BE2C (cell line): ENCODE results near the gene PSMG4. TPM values are rescaled to one million over a fixed set of nuclear protein-coding genes. Genes with fewer than 3 reads are reported as not detected.
A peak's percentile ranks its signal among the peaks of the same experiment; 100 is the strongest.

Experiments used
- DNase-seq: peaks from one replicate; pipeline ENCODE4 v3.0.0-alpha.2; 2020
- H3K27me3 ChIP-seq: fragments of 250-450 bp; sonication (Bioruptor Pico); 2 replicates; pipeline ENCODE4 v1.5.1; 2020; ENCODE audit warnings: mild to moderate bottlenecking
- H3K36me3 ChIP-seq: fragments of 250-450 bp; sonication (Bioruptor Pico); 2 replicates; pipeline ENCODE4 v1.5.1; 2020; ENCODE audit warnings: mild to moderate bottlenecking
- H3K4me1 ChIP-seq: fragments of 250-450 bp; sonication (Bioruptor Pico); 2 replicates; pipeline ENCODE4 v1.5.1; 2020
- H3K4me3 ChIP-seq: 2 replicates; pipeline ENCODE4 v1.5.1; 2011; ENCODE audit warnings: low read depth, low read length
- H3K9me3 ChIP-seq: fragments of 250-450 bp; sonication (Bioruptor Pico); 2 replicates; pipeline ENCODE4 v1.5.1; 2020
- CTCF ChIP-seq: IDR thresholded peaks from 2 replicates; pipeline ENCODE4 v1.5.1; 2012; ENCODE audit warnings: mild to moderate bottlenecking, low read depth, low read length
- polyA plus RNA-seq: library from polyadenylated mRNA; unstranded; fragments of >200 nt; gene quantifications from one replicate; pipeline ENCODE4 v1.2.1, GENCODE V29; 2012; ENCODE audit warnings: low read depth, missing spikeins; ENCODE audit not compliant: insufficient read length, insufficient read depth

PSMG4 gene
- polyA plus RNA-seq: 54.8 TPM

- Histone ChIP-seq H3K36me3 (peaks cover 19% of the 10 kb centered on the region), H3K9me3 (no peaks in the 10 kb centered on the region), H3K27me3 (no peaks in the 10 kb centered on the region), H3K4me3 (peak within 1 kb of the TSS; percentile 96), H3K4me1 (peaks cover 7% of the 10 kb centered on the region; the same call in 1 of the 2 replicates)
- no peak for TF ChIP-seq CTCF
- DNase-seq: peak; percentile 98
These were observed at the start of gene PSMG4 for GRCh38 chr6:3258720-3259490. PSMG4 (plus strand) TSS chr6:3258947; CDS start chr6:3259023, 76 bp downstream.

GRCh38 chr6:3209114-3210023, 49.4 kb upstream of the PSMG4 start:
- H3K27me3 ChIP-seq: no peaks in the 10 kb centered on the region
- H3K36me3 ChIP-seq: no peaks in the 10 kb centered on the region
- TF ChIP-seq CTCF: peak; percentile 31
- peaks cover 19% of the 10 kb centered on the region for H3K4me1 ChIP-seq
- H3K4me3 ChIP-seq: peak overlapping the region; percentile 33
- no peaks in the 10 kb centered on the region for H3K9me3 ChIP-seq
- DNase-seq: peak; percentile 72

- Histone ChIP-seq H3K4me3 (no peak overlapping the region), H3K36me3 (no peaks in the 10 kb centered on the region), H3K4me1 (peaks cover 19% of the 10 kb centered on the region), H3K27me3 (no peaks in the 10 kb centered on the region), H3K9me3 (no peaks in the 10 kb centered on the region)
- TF ChIP-seq CTCF: no peak
- no peak for DNase-seq
These were observed 48.6 kb upstream of the PSMG4 start for GRCh38 chr6:3210024-3210610.

- H3K9me3 ChIP-seq: no peaks in the 10 kb centered on the region
- H3K36me3 ChIP-seq: no peaks in the 10 kb centered on the region
- no peak for DNase-seq
- no peaks in the 10 kb centered on the region for H3K27me3 ChIP-seq
- H3K4me3 ChIP-seq: no peak overlapping the region
- no peak for TF ChIP-seq CTCF
- H3K4me1 ChIP-seq: peaks cover 19% of the 10 kb centered on the region
These were observed 47.1 kb upstream of the PSMG4 start for GRCh38 chr6:3211681-3212080.

- peaks cover 19% of the 10 kb centered on the region for H3K4me1 ChIP-seq
- H3K36me3 ChIP-seq: no peaks in the 10 kb centered on the region
- no peak overlapping the region for H3K4me3 ChIP-seq
- no peak for DNase-seq
- H3K9me3 ChIP-seq: no peaks in the 10 kb centered on the region
- H3K27me3 ChIP-seq: no peaks in the 10 kb centered on the region
- no peak for TF ChIP-seq CTCF
These were observed 46.5 kb upstream of the PSMG4 start for GRCh38 chr6:3212261-3212660.
